K562 (cell line): ENCODE results near the gene GGACT. TPM values are rescaled to one million over a fixed set of nuclear protein-coding genes. Genes with fewer than 3 reads are reported as not detected.

ENCODE experiments used
- ATAC-seq: fragments of 200-7000 bp; cut with Tn5 transposase; 3 replicates; pipeline ENCODE4 v1.9.1; 2020; ENCODE audit warnings: moderate library complexity
- BruUV-seq: library from RNA; stranded (reverse); fragments of 400-500 nt; replicated peaks from 2 replicates; lab custom pipeline; 2021; lab: Mats Ljungman, UMichigan
- CTCF ChIA-PET: fragments of 300-600 bp; formaldehyde crosslinking; extraction: SDS; loops from one replicate; lab custom pipeline; 2021; ENCODE audit warnings: low intra/inter-chr PET ratio; lab: Yijun Ruan, JAX
- POLR2A ChIA-PET: fragments of 300-600, 350-650 bp; sonication (Branson Sonifier 250); formaldehyde crosslinking; extraction: SDS; loops from one replicate; lab custom pipeline; 2021; ENCODE audit warnings: antibody characterized with exemption, inconsistent platforms; lab: Yijun Ruan, JAX
- DNase-seq, 4 experiments: peaks; one replicate each; pipeline versions ENCODE4 v3.0.0 to v3.0.0-alpha.2; 2011 to 2018; ENCODE audit warnings: low spot score in 3 of 4, mixed read lengths in 3 of 4; ENCODE audit errors: extremely low read depth in 1 of 4
- FAIRE-seq: peaks from 2 replicates; lab custom pipeline; 2011; peaks lifted over from hg19 to GRCh38; lab: Jason Lieb, UNC
- H2AFZ ChIP-seq: 2 replicates; pipeline ENCODE4 v1.6.0; 2011; ENCODE audit warnings: low read depth, low read length, control low read depth, inconsistent platforms
- H3K27ac ChIP-seq: fragments of 200-600 bp; 3 replicates; pipeline ENCODE4 v1.8.0; 2011; ENCODE audit warnings: low read depth, mild to moderate bottlenecking, control low read depth, inconsistent platforms, low read length, moderate library complexity, mixed read lengths; ENCODE audit errors: extremely low read depth
- H3K27me3 ChIP-seq, 2 experiments: fragments of 300-600 bp in 1 of 2; 2 replicates in 1 of 2; 3 replicates in 1 of 2; pipeline versions ENCODE4 v1.6.0 to v1.8.0; 2011; ENCODE audit warnings: inconsistent platforms in 2 of 2, low read length in 2 of 2, mild to moderate bottlenecking in 1 of 2, mixed read lengths in 1 of 2, moderate library complexity in 1 of 2; ENCODE audit not compliant: control insufficient read depth in 2 of 2, insufficient read depth in 2 of 2
- H3K36me3 ChIP-seq: fragments of 300-600 bp; 3 replicates; pipeline ENCODE4 v1.8.0; 2011; ENCODE audit warnings: mild to moderate bottlenecking, low read length, inconsistent platforms; ENCODE audit not compliant: control insufficient read depth, insufficient read depth
- H3K4me1 ChIP-seq, 2 experiments: fragments of 200-600 bp in 1 of 2; replicated peaks in 1 of 2; 2 replicates in 1 of 2; 3 replicates in 1 of 2; pipeline versions ENCODE4 v1.5.1 to v1.8.0; 2011; ENCODE audit warnings: inconsistent platforms in 2 of 2, low read length in 2 of 2, mild to moderate bottlenecking in 1 of 2, mixed read lengths in 1 of 2, moderate library complexity in 1 of 2; ENCODE audit not compliant: control insufficient read depth in 2 of 2, insufficient read depth in 2 of 2
- H3K4me2 ChIP-seq: 2 replicates; pipeline ENCODE4 v1.6.1; 2011; ENCODE audit warnings: low read length, control low read depth, inconsistent platforms, mixed read lengths; ENCODE audit not compliant: insufficient read depth
- H3K4me3 ChIP-seq: fragments of 200-600 bp; sonication (generic), shearing (Covaris generic); 2 replicates; pipeline ENCODE4 v1.5.1; 2016; ENCODE audit warnings: control low read depth, inconsistent platforms
- H3K79me2 ChIP-seq: fragments of 200-600 bp; 3 replicates; pipeline ENCODE4 v1.8.0; 2011; ENCODE audit warnings: low read length, inconsistent platforms; ENCODE audit not compliant: control insufficient read depth, insufficient read depth
- H3K9ac ChIP-seq, 2 experiments: 2 replicates each; pipeline versions ENCODE4 v1.6.0 to v1.6.1; 2011; ENCODE audit warnings: low read depth in 2 of 2, low read length in 2 of 2, control low read depth in 1 of 2, inconsistent platforms in 1 of 2, mild to moderate bottlenecking in 1 of 2, mixed read lengths in 1 of 2; ENCODE audit not compliant: insufficient read depth in 1 of 2
- H3K9me1 ChIP-seq: one replicate; pipeline ENCODE4 v1.6.0; 2011; ENCODE audit warnings: inconsistent platforms, mild to moderate bottlenecking, low read length, moderate library complexity; ENCODE audit not compliant: control insufficient read depth, insufficient read depth
- H3K9me3 ChIP-seq: replicated peaks from 2 replicates; pipeline ENCODE4 v1.5.1; 2011; ENCODE audit warnings: low read depth, low read length, inconsistent platforms; ENCODE audit not compliant: control insufficient read depth, insufficient read depth
- H4K20me1 ChIP-seq: replicated peaks from 2 replicates; pipeline ENCODE4 v1.6.1; 2011; ENCODE audit warnings: low read length, inconsistent platforms, mixed read lengths; ENCODE audit not compliant: control insufficient read depth, insufficient read depth
- ESRRA ChIP-seq: fragments of 450-650 bp; IDR thresholded peaks from 2 replicates; pipeline ENCODE4 v1.6.1; 2014; ENCODE audit warnings: low read depth, mild to moderate bottlenecking, moderate library complexity, borderline replicate concordance
- HDAC1 ChIP-seq, 2 experiments: fragments of 450-650 bp; IDR thresholded peaks; 2 replicates each; pipeline ENCODE4 v1.6.1; 2016 to 2017; ENCODE audit warnings: inconsistent platforms in 1 of 2, mild to moderate bottlenecking in 1 of 2, moderate library complexity in 1 of 2
- MBD2 ChIP-seq: sonication (generic); IDR thresholded peaks from 2 replicates; pipeline ENCODE4 v1.6.1; 2016; ENCODE audit warnings: low read depth, borderline replicate concordance
- MTA3 ChIP-seq: fragments of 450-650 bp; formaldehyde crosslinking; IDR thresholded peaks from 2 replicates; pipeline ENCODE4 v1.6.1; 2017; ENCODE audit warnings: mild to moderate bottlenecking, borderline replicate concordance
- PYGO2 ChIP-seq: fragments of 450-650 bp; IDR thresholded peaks from 2 replicates; pipeline ENCODE4 v1.6.1; 2016; ENCODE audit warnings: mild to moderate bottlenecking, missing genetic modification characterization, moderate library complexity, missing compliant biosample characterization
- RNF2 ChIP-seq: sonication (generic); IDR thresholded peaks from 2 replicates; pipeline ENCODE4 v1.6.1; 2016
- SIN3B ChIP-seq: fragments of 450-650 bp; IDR thresholded peaks from 2 replicates; pipeline ENCODE4 v1.6.1; 2017; ENCODE audit warnings: low read depth, mild to moderate bottlenecking, moderate library complexity
- SIX5 ChIP-seq, 2 experiments: IDR thresholded peaks; 2 replicates each; pipeline ENCODE4 v1.6.1; 2011; ENCODE audit warnings: low read length in 2 of 2, borderline replicate concordance in 1 of 2, low read depth in 1 of 2, mild to moderate bottlenecking in 1 of 2, moderate library complexity in 1 of 2; ENCODE audit not compliant: insufficient read depth in 1 of 2
- ZNF23 ChIP-seq: fragments of 250-450 bp; sonication (Bioruptor Pico); IDR thresholded peaks from 2 replicates; pipeline ENCODE4 v1.4.0; 2020; ENCODE audit warnings: mild to moderate bottlenecking
- ZNF408 ChIP-seq: fragments of 250-450 bp; sonication (Bioruptor Pico); IDR thresholded peaks from 2 replicates; pipeline ENCODE4 v1.4.0; 2020; ENCODE audit warnings: low read depth, mild to moderate bottlenecking, moderate library complexity
- ZSCAN32 ChIP-seq: fragments of 450-650 bp; formaldehyde crosslinking; IDR thresholded peaks from 2 replicates; pipeline ENCODE4 v1.4.0; 2020; ENCODE audit warnings: mild to moderate bottlenecking, moderate library complexity
- WGBS: fragments of 100-300 bp; shearing (Covaris generic); methylation state at CpG from one replicate; pipeline ENCODE4 v1.1.6; 2016; ENCODE audit warnings: low coverage, mixed read lengths; ENCODE audit not compliant: insufficient coverage; ENCODE audit errors: missing lambda C conversion rate; 5-methylcytosine and 5-hydroxymethylcytosine counted together
- in situ Hi-C: fragments of 300-500 bp; cut with MboI; formaldehyde crosslinking; loops from 4 replicates; pipeline ENCODE4 v1.15.0; 2018; ENCODE audit warnings: inconsistent platforms, mixed read lengths
- intact Hi-C: fragments of 100-400 bp; cut with micrococcal nuclease; formaldehyde crosslinking; loops from 2 replicates; pipeline ENCODE4 v1.14.2; 2022
- polyA plus RNA-seq, 8 experiments: library from polyadenylated mRNA; depleted of rRNA in 4 of 8; stranded (reverse) in 5 of 8; unstranded in 3 of 8; fragments of >200 nt; fragmentation: Nextera tagmentation in 2 of 8; fragmentation: Illumina TruSeq in 1 of 8; extraction: Ambion mirVana in 2 of 8; extraction: Trizol in 1 of 8; gene quantifications; 2 replicates each; pipeline versions ENCODE4 v1.2.1 to v1.2.3, GENCODE V29; 2011 to 2014; ENCODE audit warnings: inconsistent platforms in 1 of 8, missing spikeins in 1 of 8
- total RNA-seq, 7 experiments: library from RNA; depleted of rRNA in 6 of 7; stranded (reverse); fragments of >200 nt in 6 of 7; fragmentation: Illumina TruSeq in 2 of 7; extraction: Trizol in 2 of 7; gene quantifications; 2 replicates each; pipeline versions ENCODE4 v1.2.1 to v1.2.3, GENCODE V29; 2011 to 2021; ENCODE audit warnings: low replicate concordance in 1 of 7
- TF ChIP-seq, protein P1 (sequence below): fragments of 450-650 bp; formaldehyde crosslinking; IDR thresholded peaks from 2 replicates; pipeline ENCODE4 v1.4.0; 2020; ENCODE audit warnings: mild to moderate bottlenecking, mixed read lengths
- TF ChIP-seq, protein P2 (sequence below), 2 experiments: fragments of 450-650 bp; conservative IDR thresholded peaks; 2 replicates each; pipeline ENCODE4 v1.6.1; 2017; ENCODE audit warnings: mild to moderate bottlenecking in 2 of 2, moderate library complexity in 2 of 2
- TF ChIP-seq, protein P3 (sequence below): fragments of 450-650 bp; IDR thresholded peaks from 2 replicates; pipeline ENCODE4 v1.7.1; 2018; ENCODE audit warnings: mild to moderate bottlenecking, low read depth; ENCODE audit not compliant: partially characterized antibody

Gene GGACT
- total and polyA plus RNA-seq, 9 of the 15 experiments (the other 6 are each of a cell fraction or from before 2014, with no cell fraction given): 0.20 to 3.2 (median 1.7) TPM

DNA sequence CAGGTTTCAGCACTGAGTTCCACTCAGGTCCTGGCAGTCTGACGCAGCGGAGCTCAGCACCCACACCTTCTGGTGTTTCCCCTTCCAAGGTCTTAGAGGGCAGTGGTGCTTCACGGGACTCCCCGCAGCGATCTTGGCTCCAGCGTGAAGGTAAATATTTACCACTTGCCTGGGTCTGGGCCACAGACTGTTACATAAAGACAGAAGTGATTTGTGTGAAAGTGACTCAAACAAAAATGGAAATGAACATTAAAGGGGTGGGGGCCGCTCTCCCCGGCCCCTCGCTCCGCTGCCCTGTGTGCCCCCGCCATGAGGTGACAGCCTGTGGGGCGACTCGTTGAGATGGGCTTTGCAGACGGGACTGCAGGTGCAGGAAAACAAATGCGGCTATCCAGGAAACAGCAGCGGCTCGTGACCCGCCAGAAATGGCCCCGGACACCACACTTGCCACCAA, 55.0 kb downstream of the GGACT start:
- H3K9me1 ChIP-seq: no peaks in the 10 kb centered on the region
- H3K36me3 ChIP-seq: no peaks in the 10 kb centered on the region
- no peak overlapping the region for H2AFZ ChIP-seq
- no TSS peak for BruUV-seq
- ChIA-PET CTCF (no interaction called here), POLR2A (no interaction called here)
- ATAC-seq (no peak), DNase-seq (no peak), FAIRE-seq (no peak)
- H3K9me3 ChIP-seq: no peaks in the 10 kb centered on the region
- no peaks in the 10 kb centered on the region; a peak in 1 of 5 replicates for H3K4me1 ChIP-seq
- no peak overlapping the region for H3K4me3 ChIP-seq
- H3K79me2 ChIP-seq: no peaks in the 10 kb centered on the region
- H3K4me2 ChIP-seq: no peak overlapping the region
- H3K27me3 ChIP-seq: peaks cover 0 to 12% of the 10 kb centered on the region in 2 experiments; a peak in 3 of 5 replicates
- WGBS: 59% methylated on average over 8 of the region's 19 CpGs
- H4K20me1 ChIP-seq: no peaks in the 10 kb centered on the region
- no peak overlapping the region for H3K27ac ChIP-seq
- no peak overlapping the region for H3K9ac ChIP-seq
- intact Hi-C loops (no loop called here), in situ Hi-C loops (loop anchor here (25.0 kb wide), 1 partner anchor 871 kb away; no protein-coding TSS in a partner anchor)
- no peak for TF ChIP-seq ESRRA
- TF ChIP-seq, protein P1, sequence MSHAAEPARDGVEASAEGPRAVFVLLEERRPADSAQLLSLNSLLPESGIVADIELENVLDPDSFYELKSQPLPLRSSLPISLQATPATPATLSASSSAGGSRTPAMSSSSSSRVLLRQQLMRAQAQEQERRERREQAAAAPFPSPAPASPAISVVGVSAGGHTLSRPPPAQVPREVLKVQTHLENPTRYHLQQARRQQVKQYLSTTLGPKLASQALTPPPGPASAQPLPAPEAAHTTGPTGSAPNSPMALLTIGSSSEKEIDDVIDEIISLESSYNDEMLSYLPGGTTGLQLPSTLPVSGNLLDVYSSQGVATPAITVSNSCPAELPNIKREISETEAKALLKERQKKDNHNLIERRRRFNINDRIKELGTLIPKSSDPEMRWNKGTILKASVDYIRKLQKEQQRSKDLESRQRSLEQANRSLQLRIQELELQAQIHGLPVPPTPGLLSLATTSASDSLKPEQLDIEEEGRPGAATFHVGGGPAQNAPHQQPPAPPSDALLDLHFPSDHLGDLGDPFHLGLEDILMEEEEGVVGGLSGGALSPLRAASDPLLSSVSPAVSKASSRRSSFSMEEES (CRISPR knock-in tag): no peak
- TF ChIP-seq ZSCAN32: no peak
- TF ChIP-seq SIN3B: no peak
- TF ChIP-seq SIX5 (IDR thresholded peaks at IDR 0.05; ENCODE audit: borderline replicate concordance in 1 of 2, insufficient read depth in 1 of 2, low read depth in 1 of 2, low read length in 2 of 2): no peak
- TF ChIP-seq RNF2: no peak
- TF ChIP-seq MTA3: no peak
- no peak for TF ChIP-seq ZNF23 (CRISPR knock-in tag)
- TF ChIP-seq, protein P2, sequence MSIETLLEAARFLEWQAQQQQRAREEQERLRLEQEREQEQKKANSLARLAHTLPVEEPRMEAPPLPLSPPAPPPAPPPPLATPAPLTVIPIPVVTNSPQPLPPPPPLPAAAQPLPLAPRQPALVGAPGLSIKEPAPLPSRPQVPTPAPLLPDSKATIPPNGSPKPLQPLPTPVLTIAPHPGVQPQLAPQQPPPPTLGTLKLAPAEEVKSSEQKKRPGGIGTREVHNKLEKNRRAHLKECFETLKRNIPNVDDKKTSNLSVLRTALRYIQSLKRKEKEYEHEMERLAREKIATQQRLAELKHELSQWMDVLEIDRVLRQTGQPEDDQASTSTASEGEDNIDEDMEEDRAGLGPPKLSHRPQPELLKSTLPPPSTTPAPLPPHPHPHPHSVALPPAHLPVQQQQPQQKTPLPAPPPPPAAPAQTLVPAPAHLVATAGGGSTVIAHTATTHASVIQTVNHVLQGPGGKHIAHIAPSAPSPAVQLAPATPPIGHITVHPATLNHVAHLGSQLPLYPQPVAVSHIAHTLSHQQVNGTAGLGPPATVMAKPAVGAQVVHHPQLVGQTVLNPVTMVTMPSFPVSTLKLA (conservative IDR thresholded peaks at IDR 0.05): no peak
- TF ChIP-seq HDAC1 (IDR thresholded peaks at IDR 0.05): no peak
- TF ChIP-seq, protein P3, sequence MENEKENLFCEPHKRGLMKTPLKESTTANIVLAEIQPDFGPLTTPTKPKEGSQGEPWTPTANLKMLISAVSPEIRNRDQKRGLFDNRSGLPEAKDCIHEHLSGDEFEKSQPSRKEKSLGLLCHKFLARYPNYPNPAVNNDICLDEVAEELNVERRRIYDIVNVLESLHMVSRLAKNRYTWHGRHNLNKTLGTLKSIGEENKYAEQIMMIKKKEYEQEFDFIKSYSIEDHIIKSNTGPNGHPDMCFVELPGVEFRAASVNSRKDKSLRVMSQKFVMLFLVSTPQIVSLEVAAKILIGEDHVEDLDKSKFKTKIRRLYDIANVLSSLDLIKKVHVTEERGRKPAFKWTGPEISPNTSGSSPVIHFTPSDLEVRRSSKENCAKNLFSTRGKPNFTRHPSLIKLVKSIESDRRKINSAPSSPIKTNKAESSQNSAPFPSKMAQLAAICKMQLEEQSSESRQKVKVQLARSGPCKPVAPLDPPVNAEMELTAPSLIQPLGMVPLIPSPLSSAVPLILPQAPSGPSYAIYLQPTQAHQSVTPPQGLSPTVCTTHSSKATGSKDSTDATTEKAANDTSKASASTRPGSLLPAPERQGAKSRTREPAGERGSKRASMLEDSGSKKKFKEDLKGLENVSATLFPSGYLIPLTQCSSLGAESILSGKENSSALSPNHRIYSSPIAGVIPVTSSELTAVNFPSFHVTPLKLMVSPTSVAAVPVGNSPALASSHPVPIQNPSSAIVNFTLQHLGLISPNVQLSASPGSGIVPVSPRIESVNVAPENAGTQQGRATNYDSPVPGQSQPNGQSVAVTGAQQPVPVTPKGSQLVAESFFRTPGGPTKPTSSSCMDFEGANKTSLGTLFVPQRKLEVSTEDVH: no peak
- TF ChIP-seq MBD2: no peak
- TF ChIP-seq PYGO2: no peak
- TF ChIP-seq ZNF408: no peak
